ENCODE results near the gene PLA2G4C.

The PLA2G4C gene

GRCh38 chr19:48051335-48052033, 59.1 kb downstream of the PLA2G4C start:
- no peak for FAIRE-seq

GRCh38 chr19:48044561-48044960, 66.1 kb downstream of the PLA2G4C start:
- no peak for FAIRE-seq

GRCh38 chr19:48043675-48044258, 66.8 kb downstream of the PLA2G4C start, which contains the start of gene CABP5:
CABP5 (minus strand) TSS chr19:48044079; CDS start chr19:48043922, 157 bp downstream.
- no peak for FAIRE-seq

- FAIRE-seq = no peak
These were observed 68.6 kb downstream of the PLA2G4C start for GRCh38 chr19:48041877-48042580.

GRCh38 chr19:48036765-48037164, 73.9 kb downstream of the PLA2G4C start:
- FAIRE-seq = no peak

GRCh38 chr19:48033604-48034003, 77.0 kb downstream of the PLA2G4C start:
- FAIRE-seq = no peak

GRCh38 chr19:48030073-48030472, 80.5 kb downstream of the PLA2G4C start:
- FAIRE-seq = no peak

- no peak for FAIRE-seq
These were observed 81.2 kb downstream of the PLA2G4C start for GRCh38 chr19:48029431-48029830.

- no peak for FAIRE-seq
These were observed 85.1 kb downstream of the PLA2G4C start for GRCh38 chr19:48025480-48025879.

GRCh38 chr19:48023518-48023917, 87.1 kb downstream of the PLA2G4C start:
- FAIRE-seq = no peak

GRCh38 chr19:48023011-48023410, 87.6 kb downstream of the PLA2G4C start:
- FAIRE-seq = no peak

GRCh38 chr19:48020686-48021085, 89.9 kb downstream of the PLA2G4C start:
- no peak for FAIRE-seq

- no peak for FAIRE-seq
These were observed 99.5 kb downstream of the PLA2G4C start for GRCh38 chr19:48010932-48011758.

- FAIRE-seq = no peak
These were observed 103.9 kb downstream of the PLA2G4C start for GRCh38 chr19:48006762-48007161.

- no peak for FAIRE-seq
These were observed 106.4 kb downstream of the PLA2G4C start for GRCh38 chr19:48004236-48004635.

- FAIRE-seq = no peak
These were observed 109.8 kb downstream of the PLA2G4C start for GRCh38 chr19:48000846-48001245.

GRCh38 chr19:47998800-47999199, 111.8 kb downstream of the PLA2G4C start:
- FAIRE-seq = no peak
